Endothelial cell of umbilical vein (primary cell): ENCODE data around the gene GIPC3. TPM values are rescaled to one million over a fixed set of nuclear protein-coding genes. Genes with fewer than 3 reads are reported as not detected.

ENCODE experiments used
- BruUV-seq: library from RNA; stranded (reverse); fragments of 400-500 nt; replicated peaks from 2 replicates; lab custom pipeline; 2021; lab: Mats Ljungman, UMichigan
- CTCF ChIA-PET: fragments of 300-600, 350-600 bp; sonication (Branson Sonifier 250); formaldehyde crosslinking; loops from one replicate; lab custom pipeline; 2021; ENCODE audit warnings: antibody characterized with exemption, inconsistent platforms; lab: Charles Lee
- POLR2A ChIA-PET: fragments of 300-600, 350-600 bp; sonication (Branson Sonifier 250); formaldehyde crosslinking; loops from one replicate; lab custom pipeline; 2021; ENCODE audit warnings: antibody characterized with exemption, inconsistent platforms; lab: Charles Lee
- DNase-seq: peaks from one replicate; pipeline ENCODE4 v3.0.0-alpha.2; 2011; ENCODE audit warnings: low read depth, low spot score
- FAIRE-seq: peaks from 2 replicates; lab custom pipeline; 2011; peaks lifted over from hg19 to GRCh38; lab: Jason Lieb, UNC
- H2AFZ ChIP-seq: 2 replicates; pipeline ENCODE4 v1.6.0; 2012; ENCODE audit warnings: low read depth, low read length, control low read depth, inconsistent platforms
- H3K27ac ChIP-seq: 2 replicates; pipeline ENCODE4 v1.5.1; 2011; ENCODE audit warnings: low read depth, mild to moderate bottlenecking, control low read depth, low read length, moderate library complexity; ENCODE audit not compliant: insufficient read depth
- H3K27me3 ChIP-seq, 2 experiments: 2 replicates each; pipeline versions ENCODE4 v1.6.0 to v1.6.1; 2011; ENCODE audit warnings: low read length in 2 of 2, mixed read lengths in 1 of 2; ENCODE audit not compliant: control insufficient read depth in 2 of 2, insufficient read depth in 2 of 2
- H3K36me3 ChIP-seq, 2 experiments: 2 replicates in 1 of 2; 3 replicates in 1 of 2; pipeline ENCODE4 v1.5.1; 2011; ENCODE audit warnings: low read length in 2 of 2, mild to moderate bottlenecking in 1 of 2, moderate library complexity in 1 of 2; ENCODE audit not compliant: control insufficient read depth in 2 of 2, insufficient read depth in 2 of 2; ENCODE audit errors: extremely low read depth in 1 of 2
- H3K4me1 ChIP-seq: 3 replicates; pipeline ENCODE4 v1.5.1; 2011; ENCODE audit warnings: mild to moderate bottlenecking, low read length; ENCODE audit not compliant: control insufficient read depth, insufficient read depth; ENCODE audit errors: extremely low read depth
- H3K4me2 ChIP-seq: 2 replicates; pipeline ENCODE4 v1.6.1; 2011; ENCODE audit warnings: low read length, control low read depth, mixed read lengths; ENCODE audit not compliant: insufficient read depth
- H3K4me3 ChIP-seq, 3 experiments: fragments of 200-600 bp in 1 of 3; sonication (generic), shearing (Covaris generic) in 1 of 3; replicated peaks in 1 of 3; 2 replicates each; pipeline ENCODE4 v1.5.1; 2011 to 2016; ENCODE audit warnings: control low read depth in 3 of 3, low read length in 3 of 3, mild to moderate bottlenecking in 2 of 3, inconsistent platforms in 1 of 3, low read depth in 1 of 3, moderate library complexity in 1 of 3; ENCODE audit not compliant: insufficient read depth in 1 of 3
- H3K79me2 ChIP-seq: 2 replicates; pipeline ENCODE4 v1.6.0; 2012; ENCODE audit warnings: low read length, inconsistent platforms; ENCODE audit not compliant: control insufficient read depth, insufficient read depth
- H3K9ac ChIP-seq: replicated peaks from 2 replicates; pipeline ENCODE3; 2011; ENCODE audit warnings: low read length, control low read depth; ENCODE audit not compliant: insufficient read depth; ENCODE audit errors: extremely low read depth
- H3K9me1 ChIP-seq: replicated peaks from 3 replicates; pipeline ENCODE4 v1.6.0; 2011; ENCODE audit warnings: mild to moderate bottlenecking, low read length; ENCODE audit not compliant: control insufficient read depth, insufficient read depth; ENCODE audit errors: extremely low read depth
- H3K9me3 ChIP-seq: replicated peaks from 2 replicates; pipeline ENCODE4 v1.5.1; 2012; ENCODE audit warnings: low read length, inconsistent platforms; ENCODE audit not compliant: control insufficient read depth, insufficient read depth
- H4K20me1 ChIP-seq: replicated peaks from 2 replicates; pipeline ENCODE3; 2011; ENCODE audit warnings: mild to moderate bottlenecking, low read length; ENCODE audit not compliant: control insufficient read depth, insufficient read depth; ENCODE audit errors: extremely low read depth
- EZH2 ChIP-seq: IDR thresholded peaks from 2 replicates; pipeline ENCODE4 v1.6.1; 2012; ENCODE audit warnings: borderline replicate concordance, low read depth, mild to moderate bottlenecking, moderate library complexity, low read length, inconsistent platforms; ENCODE audit not compliant: severe bottlenecking
- GATA2 ChIP-seq: IDR thresholded peaks from 2 replicates; pipeline ENCODE4 v1.7.0; 2011; ENCODE audit warnings: low read depth, mild to moderate bottlenecking, moderate library complexity, mixed read lengths, low read length; ENCODE audit not compliant: insufficient read length, insufficient read depth
- JUN ChIP-seq: IDR thresholded peaks from 2 replicates; pipeline ENCODE4 v1.6.1; 2011; ENCODE audit warnings: borderline replicate concordance, low read depth; ENCODE audit not compliant: insufficient read length, insufficient read depth
- MYC ChIP-seq: IDR thresholded peaks from one replicate; pipeline ENCODE4 v1.6.1; 2011; ENCODE audit warnings: mild to moderate bottlenecking, low read depth, low read length
- POLR2A ChIP-seq: IDR thresholded peaks from 2 replicates; pipeline ENCODE4 v1.6.1; 2012; ENCODE audit warnings: low read depth, mild to moderate bottlenecking, control low read depth, low read length
- dilution Hi-C: fragments of 300-500 bp; cut with MboI; formaldehyde crosslinking; loops from one replicate; pipeline ENCODE4 v1.15.0; 2019; ENCODE audit warnings: low sequenced_read_pairs; ENCODE audit not compliant: extremely low pct_ligation_motif_present
- intact Hi-C: fragments of 100-400 bp; cut with micrococcal nuclease; formaldehyde crosslinking; loops from one replicate; pipeline ENCODE4 v1.10.0; 2022
- polyA plus RNA-seq, 4 experiments: library from polyadenylated mRNA; depleted of rRNA in 3 of 4; stranded (reverse) in 3 of 4; unstranded in 1 of 4; fragments of >200 nt; gene quantifications; 2 replicates each; pipeline versions ENCODE4 v1.2.1 to v1.2.3, GENCODE V29; 2011 to 2012; ENCODE audit warnings: missing spikeins in 1 of 4
- total RNA-seq: library from RNA; stranded (reverse); gene quantifications from 2 replicates; pipeline ENCODE4 v1.2.3, GENCODE V29; 2021
- TF ChIP-seq, protein P1 (sequence below), 2 donors: IDR thresholded peaks; 1 replicate in 1 of 2; 2 replicates in 1 of 2; pipeline ENCODE4 v1.5.1; 2011; ENCODE audit warnings: low read length in 2 of 2, mild to moderate bottlenecking in 2 of 2, moderate library complexity in 2 of 2, control low read depth in 1 of 2, inconsistent platforms in 1 of 2, low read depth in 1 of 2; ENCODE audit not compliant: insufficient read depth in 1 of 2; ENCODE audit errors: extremely low read depth in 1 of 2
- TF ChIP-seq, protein P2 (sequence below): IDR thresholded peaks from 2 replicates; pipeline ENCODE4 v1.6.1; 2011; ENCODE audit not compliant: insufficient read depth, insufficient read length

The GIPC3 gene
- total and polyA plus RNA-seq, 2 donors (not counting 3 experiments of a cell fraction or from before 2014, with no cell fraction given), result 2.2 to 6.6 TPM

DNA sequence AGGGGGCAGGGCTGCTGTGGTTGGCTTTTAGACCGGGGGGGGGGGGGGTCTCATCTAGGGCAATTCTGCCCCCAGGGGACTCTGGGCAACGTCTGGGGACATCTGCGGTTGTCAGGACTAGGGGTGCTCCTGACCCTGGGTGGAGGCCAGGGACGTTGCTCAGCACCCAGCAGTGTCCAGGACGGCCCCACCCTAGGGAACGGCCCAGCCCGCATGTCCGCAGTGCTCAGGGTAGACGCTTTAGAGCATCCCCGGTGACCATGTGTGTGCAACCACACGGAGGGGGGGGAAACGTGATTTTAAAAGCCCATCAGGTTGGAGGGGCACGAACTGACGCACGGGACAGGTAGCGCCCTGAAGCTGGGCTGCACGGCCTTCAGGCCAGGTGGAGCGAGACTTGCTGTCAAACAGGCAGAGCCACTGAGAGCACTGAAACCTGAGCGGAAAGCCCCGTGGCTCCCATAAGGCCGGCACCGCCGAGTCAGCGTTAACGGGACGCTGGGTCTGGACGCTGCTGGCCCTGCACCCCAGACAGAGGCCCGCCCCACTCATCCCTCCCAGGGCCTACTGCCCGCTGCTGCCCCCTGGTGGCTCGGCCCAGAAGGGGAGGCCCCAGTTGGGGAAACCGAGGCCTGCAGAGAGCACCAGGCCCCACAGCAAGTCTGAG is 33.0 kb downstream of the GIPC3 start:
- no peaks in the 10 kb centered on the region for H3K4me1 ChIP-seq
- BruUV-seq, result no TSS peak
- H4K20me1 ChIP-seq, result no peaks in the 10 kb centered on the region
- no peak overlapping the region for H3K4me3 ChIP-seq
- DNase-seq, result peak; percentile 38
- no peaks in the 10 kb centered on the region for H3K27me3 ChIP-seq
- H3K9ac ChIP-seq, result no peak overlapping the region
- TF ChIP-seq EZH2 (no peak), GATA2 (no peak), MYC (no peak), JUN (no peak), POLR2A (no peak)
- TF ChIP-seq, protein P1, sequence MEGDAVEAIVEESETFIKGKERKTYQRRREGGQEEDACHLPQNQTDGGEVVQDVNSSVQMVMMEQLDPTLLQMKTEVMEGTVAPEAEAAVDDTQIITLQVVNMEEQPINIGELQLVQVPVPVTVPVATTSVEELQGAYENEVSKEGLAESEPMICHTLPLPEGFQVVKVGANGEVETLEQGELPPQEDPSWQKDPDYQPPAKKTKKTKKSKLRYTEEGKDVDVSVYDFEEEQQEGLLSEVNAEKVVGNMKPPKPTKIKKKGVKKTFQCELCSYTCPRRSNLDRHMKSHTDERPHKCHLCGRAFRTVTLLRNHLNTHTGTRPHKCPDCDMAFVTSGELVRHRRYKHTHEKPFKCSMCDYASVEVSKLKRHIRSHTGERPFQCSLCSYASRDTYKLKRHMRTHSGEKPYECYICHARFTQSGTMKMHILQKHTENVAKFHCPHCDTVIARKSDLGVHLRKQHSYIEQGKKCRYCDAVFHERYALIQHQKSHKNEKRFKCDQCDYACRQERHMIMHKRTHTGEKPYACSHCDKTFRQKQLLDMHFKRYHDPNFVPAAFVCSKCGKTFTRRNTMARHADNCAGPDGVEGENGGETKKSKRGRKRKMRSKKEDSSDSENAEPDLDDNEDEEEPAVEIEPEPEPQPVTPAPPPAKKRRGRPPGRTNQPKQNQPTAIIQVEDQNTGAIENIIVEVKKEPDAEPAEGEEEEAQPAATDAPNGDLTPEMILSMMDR (IDR thresholded peaks at IDR 0.05; ENCODE audit: extremely low read depth in 1 of 2, insufficient read depth in 1 of 2, low read depth in 1 of 2, low read length in 2 of 2), result peak; percentile 85 to 97
- TF ChIP-seq, protein P2, sequence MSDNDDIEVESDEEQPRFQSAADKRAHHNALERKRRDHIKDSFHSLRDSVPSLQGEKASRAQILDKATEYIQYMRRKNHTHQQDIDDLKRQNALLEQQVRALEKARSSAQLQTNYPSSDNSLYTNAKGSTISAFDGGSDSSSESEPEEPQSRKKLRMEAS, result no peak
- H3K36me3 ChIP-seq, result peaks cover 0 to 23% of the 10 kb centered on the region in 2 experiments
- peak; percentile 46 for FAIRE-seq
- H2AFZ ChIP-seq, result no peak overlapping the region
- intact Hi-C loops, result loop anchor here (1.0 kb wide), 2 partner anchors 32 to 73 kb away; no protein-coding TSS in a partner anchor
- dilution Hi-C loops, result no loop called here
- no peaks in the 10 kb centered on the region for H3K9me3 ChIP-seq
- H3K27ac ChIP-seq, result no peak overlapping the region
- ChIA-PET POLR2A (no interaction called here), CTCF (interaction anchor here (0.9 to 2.1 kb wide), 6 partner anchors 11 to 73 kb away, joined by 3 to 13 read pairs (median 6); partner anchors contain the start of genes GIPC3 and TBXA2R)
- no peaks in the 10 kb centered on the region for H3K79me2 ChIP-seq
- H3K9me1 ChIP-seq, result no peaks in the 10 kb centered on the region
- H3K4me2 ChIP-seq, result no peak overlapping the region
